ENCODE results near the gene DDI2.
"Not testable (repeated sequence)": the region's sequence is repeated elsewhere in the genome, so short reads cannot be mapped to it uniquely, and the experiment has no call there.

DDI2 gene

DNA sequence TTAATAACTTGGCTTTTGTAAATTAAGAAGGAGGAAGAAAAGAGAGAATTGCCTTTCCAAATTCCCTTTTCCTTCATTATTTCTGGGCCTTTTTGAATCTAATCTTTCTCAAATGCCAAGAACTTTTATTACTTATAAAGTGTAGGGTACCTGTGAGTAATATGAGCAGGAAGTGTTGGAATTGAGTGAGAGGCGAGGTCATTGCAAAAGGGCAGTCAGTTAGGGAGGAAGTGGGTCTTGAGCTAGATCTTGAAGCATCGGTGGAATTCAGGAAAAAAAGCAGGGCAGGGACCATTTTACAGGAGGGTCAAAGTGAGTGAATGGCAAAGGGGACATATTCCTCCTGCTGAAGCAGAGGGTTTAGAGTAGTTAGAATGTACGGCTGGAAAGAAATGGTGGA, 23.4 kb downstream of the DDI2 start:
- peaks cover 93% of the 10 kb centered on the region for H3K36me3 ChIP-seq (ENCODE audit: control insufficient read depth, insufficient read depth, low read length)
- no peaks in the 10 kb centered on the region for H3K27me3 ChIP-seq (ENCODE audit: control insufficient read depth, insufficient read depth, low read length)
- no peak overlapping the region for H3K9ac ChIP-seq (ENCODE audit: low read depth, low read length)
- no peaks in the 10 kb centered on the region for H3K4me1 ChIP-seq (ENCODE audit: control insufficient read depth, insufficient read depth, low read length)
- H3K27ac ChIP-seq (ENCODE audit: low read depth, low read length) = no peak overlapping the region
- H3K9me3 ChIP-seq (ENCODE audit: control insufficient read depth, insufficient read depth, low read length) = no peaks in the 10 kb centered on the region
- H3K4me3 ChIP-seq (ENCODE audit: low read depth, low read length) = no peak overlapping the region

DNA sequence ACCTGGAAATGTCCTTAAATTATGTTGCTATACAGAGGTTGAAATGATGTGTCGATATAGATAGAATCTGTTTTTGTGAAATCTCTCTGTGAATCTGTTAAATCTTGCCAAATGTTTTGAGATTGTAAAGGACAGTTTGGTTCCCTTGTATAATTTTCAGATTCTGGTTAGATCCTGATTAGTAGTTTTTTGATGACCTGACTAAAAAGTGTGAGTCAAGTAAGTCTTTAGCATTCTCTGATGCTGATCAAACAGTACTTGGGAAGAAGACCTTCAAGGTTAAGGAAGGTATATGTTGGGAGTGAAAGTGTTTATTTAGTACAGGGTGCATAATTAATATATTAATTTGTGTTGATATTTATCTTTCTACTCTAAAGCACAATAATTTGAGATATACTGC, 32.7 kb downstream of the DDI2 start:
- Histone ChIP-seq H3K27me3 (ENCODE audit: control insufficient read depth, insufficient read depth, low read length) (no peaks in the 10 kb centered on the region), H3K36me3 (ENCODE audit: control insufficient read depth, insufficient read depth, low read length) (peaks cover 81% of the 10 kb centered on the region), H3K4me1 (ENCODE audit: control insufficient read depth, insufficient read depth, low read length) (no peaks in the 10 kb centered on the region), H3K9ac (ENCODE audit: low read depth, low read length) (no peak overlapping the region), H3K9me3 (ENCODE audit: control insufficient read depth, insufficient read depth, low read length) (no peaks in the 10 kb centered on the region), H3K4me3 (ENCODE audit: low read depth, low read length) (no peak overlapping the region), H3K27ac (ENCODE audit: low read depth, low read length) (no peak overlapping the region)

DNA sequence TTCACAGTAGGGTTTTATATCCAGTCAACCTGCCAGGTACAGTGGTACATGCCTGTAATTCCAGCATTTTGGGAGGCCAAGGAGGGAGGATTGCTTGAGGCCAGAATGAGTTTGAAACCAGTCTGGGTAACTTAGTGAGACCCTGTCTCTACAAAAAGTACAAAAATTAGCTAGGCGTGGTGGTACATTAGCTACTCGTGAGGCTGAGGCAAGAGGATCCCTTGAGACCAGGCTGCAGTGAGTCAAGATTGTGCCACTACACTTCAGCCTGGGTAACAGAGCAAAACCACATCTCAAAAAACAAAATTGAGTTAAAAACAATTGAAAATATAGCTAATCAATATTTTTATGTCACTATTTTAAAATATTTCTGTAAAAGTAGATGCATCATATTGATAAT, 33.2 kb downstream of the DDI2 start:
- H3K27me3 ChIP-seq (ENCODE audit: control insufficient read depth, insufficient read depth, low read length) = no peaks in the 10 kb centered on the region
- no peaks in the 10 kb centered on the region for H3K4me1 ChIP-seq (ENCODE audit: control insufficient read depth, insufficient read depth, low read length)
- no peak overlapping the region for H3K27ac ChIP-seq (ENCODE audit: low read depth, low read length)
- H3K9ac ChIP-seq (ENCODE audit: low read depth, low read length) = no peak overlapping the region
- H3K4me3 ChIP-seq (ENCODE audit: low read depth, low read length) = no peak overlapping the region
- peaks cover 80% of the 10 kb centered on the region for H3K36me3 ChIP-seq (ENCODE audit: control insufficient read depth, insufficient read depth, low read length)
- no peaks in the 10 kb centered on the region for H3K9me3 ChIP-seq (ENCODE audit: control insufficient read depth, insufficient read depth, low read length)

- not testable (repeated sequence) for H3K27me3 ChIP-seq (ENCODE audit: control insufficient read depth, insufficient read depth, low read length); H3K4me3 ChIP-seq (ENCODE audit: low read depth, low read length); H3K9ac ChIP-seq (ENCODE audit: low read depth, low read length); H3K4me1 ChIP-seq (ENCODE audit: control insufficient read depth, insufficient read depth, low read length); H3K9me3 ChIP-seq (ENCODE audit: control insufficient read depth, insufficient read depth, low read length); H3K27ac ChIP-seq (ENCODE audit: low read depth, low read length)
- H3K36me3 ChIP-seq (ENCODE audit: control insufficient read depth, insufficient read depth, low read length) = peaks cover 86% of the 10 kb centered on the region
Measured at GRCh38 chr1:15652130-15652529, 34.9 kb downstream of the DDI2 start.

- Histone ChIP-seq H3K4me3 (ENCODE audit: low read depth, low read length) (no peak overlapping the region), H3K9me3 (ENCODE audit: control insufficient read depth, insufficient read depth, low read length) (no peaks in the 10 kb centered on the region), H3K36me3 (ENCODE audit: control insufficient read depth, insufficient read depth, low read length) (peaks cover 83% of the 10 kb centered on the region), H3K27me3 (ENCODE audit: control insufficient read depth, insufficient read depth, low read length) (no peaks in the 10 kb centered on the region), H3K9ac (ENCODE audit: low read depth, low read length) (no peak overlapping the region), H3K4me1 (ENCODE audit: control insufficient read depth, insufficient read depth, low read length) (no peaks in the 10 kb centered on the region), H3K27ac (ENCODE audit: low read depth, low read length) (no peak overlapping the region)
Measured at GRCh38 chr1:15654091-15654690, 36.9 kb downstream of the DDI2 start.

DNA sequence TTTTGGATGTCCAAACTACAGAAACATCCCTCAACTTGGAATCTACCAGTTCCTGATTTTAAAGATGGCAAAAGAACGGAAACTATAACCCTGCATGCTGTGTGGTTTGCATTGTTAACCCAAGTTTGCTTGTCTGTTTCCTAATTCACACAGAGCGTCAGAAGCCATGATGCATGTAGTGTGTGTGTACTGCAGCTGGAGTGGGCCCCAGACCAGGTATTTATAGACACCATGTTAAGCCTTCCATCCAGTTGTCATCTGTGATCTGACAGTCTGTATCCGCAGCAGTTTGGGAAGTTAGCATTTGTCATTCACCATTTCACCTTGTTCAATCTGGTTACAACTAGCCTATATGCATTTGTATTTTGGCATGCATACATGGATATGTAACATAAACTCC, 39.2 kb downstream of the DDI2 start:
- H3K27me3 ChIP-seq (ENCODE audit: control insufficient read depth, insufficient read depth, low read length) = no peaks in the 10 kb centered on the region

GRCh38 chr1:15657021-15657420, 39.8 kb downstream of the DDI2 start:
- H3K4me1 ChIP-seq (ENCODE audit: control insufficient read depth, insufficient read depth, low read length) = no peaks in the 10 kb centered on the region
- H3K36me3 ChIP-seq (ENCODE audit: control insufficient read depth, insufficient read depth, low read length) = peaks cover 87% of the 10 kb centered on the region
- no peaks in the 10 kb centered on the region for H3K27me3 ChIP-seq (ENCODE audit: control insufficient read depth, insufficient read depth, low read length)
- no peak overlapping the region for H3K27ac ChIP-seq (ENCODE audit: low read depth, low read length)
- H3K9ac ChIP-seq (ENCODE audit: low read depth, low read length) = no peak overlapping the region
- no peaks in the 10 kb centered on the region for H3K9me3 ChIP-seq (ENCODE audit: control insufficient read depth, insufficient read depth, low read length)
- no peak overlapping the region for H3K4me3 ChIP-seq (ENCODE audit: low read depth, low read length)

More for the DNA sequence above, 39.2 kb downstream of the DDI2 start:
- no peak overlapping the region for H3K9ac ChIP-seq (ENCODE audit: low read depth, low read length)
- H3K4me3 ChIP-seq (ENCODE audit: low read depth, low read length) = no peak overlapping the region
- no peak overlapping the region for H3K27ac ChIP-seq (ENCODE audit: low read depth, low read length)
- H3K9me3 ChIP-seq (ENCODE audit: control insufficient read depth, insufficient read depth, low read length) = no peaks in the 10 kb centered on the region
- H3K4me1 ChIP-seq (ENCODE audit: control insufficient read depth, insufficient read depth, low read length) = no peaks in the 10 kb centered on the region
- H3K36me3 ChIP-seq (ENCODE audit: control insufficient read depth, insufficient read depth, low read length) = peaks cover 87% of the 10 kb centered on the region

GRCh38 chr1:15660151-15660550, 42.9 kb downstream of the DDI2 start:
- Histone ChIP-seq H3K36me3 (ENCODE audit: control insufficient read depth, insufficient read depth, low read length) (peaks cover 68% of the 10 kb centered on the region), H3K27ac (ENCODE audit: low read depth, low read length) (no peak overlapping the region), H3K9ac (ENCODE audit: low read depth, low read length) (no peak overlapping the region), H3K4me3 (ENCODE audit: low read depth, low read length) (no peak overlapping the region), H3K27me3 (ENCODE audit: control insufficient read depth, insufficient read depth, low read length) (no peaks in the 10 kb centered on the region), H3K9me3 (ENCODE audit: control insufficient read depth, insufficient read depth, low read length) (no peaks in the 10 kb centered on the region), H3K4me1 (ENCODE audit: control insufficient read depth, insufficient read depth, low read length) (no peaks in the 10 kb centered on the region)

- Histone ChIP-seq H3K36me3 (ENCODE audit: control insufficient read depth, insufficient read depth, low read length) (peaks cover 47% of the 10 kb centered on the region), H3K27ac (ENCODE audit: low read depth, low read length) (no peak overlapping the region), H3K27me3 (ENCODE audit: control insufficient read depth, insufficient read depth, low read length) (no peaks in the 10 kb centered on the region), H3K9me3 (ENCODE audit: control insufficient read depth, insufficient read depth, low read length) (no peaks in the 10 kb centered on the region), H3K4me1 (ENCODE audit: control insufficient read depth, insufficient read depth, low read length) (no peaks in the 10 kb centered on the region), H3K9ac (ENCODE audit: low read depth, low read length) (no peak overlapping the region), H3K4me3 (ENCODE audit: low read depth, low read length) (no peak overlapping the region)
Measured at GRCh38 chr1:15662477-15662876, 45.2 kb downstream of the DDI2 start.

GRCh38 chr1:15663925-15664324, 46.7 kb downstream of the DDI2 start:
- Histone ChIP-seq H3K27ac (ENCODE audit: low read depth, low read length) (no peak overlapping the region), H3K4me3 (ENCODE audit: low read depth, low read length) (no peak overlapping the region), H3K27me3 (ENCODE audit: control insufficient read depth, insufficient read depth, low read length) (no peaks in the 10 kb centered on the region), H3K36me3 (ENCODE audit: control insufficient read depth, insufficient read depth, low read length) (peaks cover 37% of the 10 kb centered on the region), H3K9ac (ENCODE audit: low read depth, low read length) (no peak overlapping the region), H3K9me3 (ENCODE audit: control insufficient read depth, insufficient read depth, low read length) (no peaks in the 10 kb centered on the region), H3K4me1 (ENCODE audit: control insufficient read depth, insufficient read depth, low read length) (peaks cover 4% of the 10 kb centered on the region; the same call in 1 of the 2 replicates)

DNA sequence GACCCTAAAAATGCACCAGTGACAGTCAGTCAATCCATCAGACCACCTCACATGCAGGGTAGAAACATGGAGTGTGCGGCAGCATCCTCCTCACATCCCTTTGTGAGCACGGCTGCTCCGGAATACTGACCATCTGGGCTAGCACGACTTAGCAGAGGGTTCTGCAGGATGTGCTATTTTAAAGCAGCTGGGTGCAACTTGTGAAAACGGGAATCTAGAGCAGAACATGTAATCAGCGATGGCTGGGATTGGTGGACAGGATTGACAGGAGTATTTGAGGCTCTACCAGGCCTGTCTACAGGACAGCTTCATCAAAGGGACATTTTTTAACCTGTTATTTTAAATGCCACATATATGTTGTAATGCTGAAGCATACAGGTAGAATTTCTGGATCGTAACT, 50.1 kb downstream of the DDI2 start:
- no peak overlapping the region for H3K9ac ChIP-seq (ENCODE audit: low read depth, low read length)
- peaks cover 3% of the 10 kb centered on the region for H3K36me3 ChIP-seq (ENCODE audit: control insufficient read depth, insufficient read depth, low read length)
- peaks cover 7% of the 10 kb centered on the region; the same call in 1 of the 2 replicates for H3K4me1 ChIP-seq (ENCODE audit: control insufficient read depth, insufficient read depth, low read length)
- no peak overlapping the region for H3K27ac ChIP-seq (ENCODE audit: low read depth, low read length)
- H3K9me3 ChIP-seq (ENCODE audit: control insufficient read depth, insufficient read depth, low read length) = no peaks in the 10 kb centered on the region
- H3K27me3 ChIP-seq (ENCODE audit: control insufficient read depth, insufficient read depth, low read length) = no peaks in the 10 kb centered on the region
- H3K4me3 ChIP-seq (ENCODE audit: low read depth, low read length) = no peak overlapping the region

Data from HUES48 (cell line).